Osteoblast (primary cell): ENCODE data around the gene IL13RA1. TPM values are rescaled to one million over a fixed set of nuclear protein-coding genes. Genes with fewer than 3 reads are reported as not detected.
A peak's percentile ranks its signal among the peaks of the same experiment; 100 is the strongest.

Experiments
- DNase-seq: peaks from one replicate; pipeline ENCODE4 v3.0.0; 2011; ENCODE audit warnings: low spot score, mixed read lengths; ENCODE audit not compliant: insufficient read length; ENCODE audit errors: missing footprints
- H2AFZ ChIP-seq: 2 replicates; pipeline ENCODE4 v1.6.0; 2011; ENCODE audit warnings: mild to moderate bottlenecking, low read length
- H3K27ac ChIP-seq: 2 replicates; pipeline ENCODE4 v1.5.1; 2011; ENCODE audit warnings: mild to moderate bottlenecking, low read depth, low read length, moderate library complexity
- H3K27me3 ChIP-seq: 2 replicates; pipeline ENCODE4 v1.6.0; 2012; ENCODE audit warnings: mild to moderate bottlenecking, control low read depth, inconsistent platforms, low read length, moderate library complexity; ENCODE audit not compliant: insufficient read depth
- H3K36me3 ChIP-seq: 2 replicates; pipeline ENCODE4 v1.5.1; 2011; ENCODE audit warnings: mild to moderate bottlenecking, low read length, control low read depth, moderate library complexity; ENCODE audit not compliant: insufficient read depth
- H3K4me1 ChIP-seq: 2 replicates; pipeline ENCODE4 v1.5.1; 2011; ENCODE audit warnings: mild to moderate bottlenecking, low read length, control low read depth, moderate library complexity; ENCODE audit not compliant: insufficient read depth
- H3K4me2 ChIP-seq: 2 replicates; pipeline ENCODE4 v1.6.0; 2011; ENCODE audit warnings: mild to moderate bottlenecking, low read length; ENCODE audit not compliant: insufficient read depth
- H3K4me3 ChIP-seq: fragments of 200-600 bp; sonication (generic); 3 replicates; pipeline ENCODE4 v1.5.1; 2012; ENCODE audit warnings: mild to moderate bottlenecking, low read length, inconsistent platforms; ENCODE audit not compliant: insufficient read depth
- H3K79me2 ChIP-seq: 2 replicates; pipeline ENCODE4 v1.6.0; 2012; ENCODE audit warnings: mild to moderate bottlenecking, low read length, control low read depth, inconsistent platforms; ENCODE audit not compliant: insufficient read depth
- H3K9me3 ChIP-seq: 2 replicates; pipeline ENCODE4 v1.5.1; 2011; ENCODE audit warnings: low read depth, low read length, control low read depth
- H4K20me1 ChIP-seq: 2 replicates; pipeline ENCODE4 v1.6.0; 2012; ENCODE audit warnings: mild to moderate bottlenecking, low read length, control low read depth; ENCODE audit not compliant: insufficient read depth
- total RNA-seq: library from RNA; depleted of rRNA; stranded (reverse); fragments of >200 nt; gene quantifications from 2 replicates; pipeline ENCODE4 v1.2.3, GENCODE V29; 2012
- TF ChIP-seq, protein P1 (sequence below): IDR thresholded peaks from 2 replicates; pipeline ENCODE4 v1.5.1; 2011; ENCODE audit warnings: mild to moderate bottlenecking, low read depth, low read length, moderate library complexity; ENCODE audit errors: extremely low read depth

The IL13RA1 gene
- 81.4 and 108 TPM in 2 replicates for total RNA-seq

DNA sequence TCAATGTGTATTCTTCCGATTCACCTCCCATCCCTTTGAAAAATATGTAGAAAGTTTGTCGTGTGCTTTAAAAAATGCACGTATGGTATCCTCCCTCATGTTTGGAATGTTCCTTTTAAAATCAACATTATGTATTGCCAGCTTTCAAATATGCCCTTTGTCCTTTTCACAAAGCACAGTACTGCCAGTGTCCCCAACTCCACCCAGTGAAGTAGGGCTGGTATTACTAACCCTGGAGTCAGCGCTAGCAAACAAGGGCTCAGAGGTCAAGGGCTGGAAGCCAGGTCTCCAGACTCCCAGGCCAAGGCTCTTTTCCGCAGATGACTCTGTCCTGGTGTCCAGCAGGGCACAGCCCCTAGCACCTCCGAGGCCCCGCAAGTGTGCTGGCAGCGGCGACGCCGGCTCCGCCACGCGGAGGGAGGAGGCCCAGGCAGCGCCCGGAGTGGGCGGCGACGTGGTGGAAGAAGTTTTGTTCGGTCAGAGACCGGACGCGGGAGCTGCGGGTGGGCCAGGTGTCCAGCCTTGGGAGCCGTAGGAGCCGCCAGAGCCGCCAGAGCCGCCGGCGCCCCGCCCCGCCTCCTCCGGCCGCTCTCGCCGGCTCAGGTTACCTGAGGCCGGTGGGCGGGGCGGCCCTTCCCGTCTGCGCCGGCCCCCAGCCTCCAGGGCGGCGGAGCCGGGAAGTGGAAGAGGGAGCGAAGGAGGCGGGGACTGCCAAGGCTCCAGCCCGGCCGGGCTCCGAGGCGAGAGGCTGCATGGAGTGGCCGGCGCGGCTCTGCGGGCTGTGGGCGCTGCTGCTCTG is at the start of gene IL13RA1:
Gene IL13RA1 (plus strand): TSS at position 720 of the 799 bp plus-strand sequence. CDS start 33 bp downstream, at position 753.
- H3K27ac ChIP-seq = peak within 1 kb of the TSS; percentile 60
- H3K4me2 ChIP-seq = peak within 1 kb of the TSS; percentile 79
- H3K36me3 ChIP-seq = no peaks in the 10 kb centered on the region
- H2AFZ ChIP-seq = peak within 1 kb of the TSS; percentile 78
- TF ChIP-seq, protein P1, sequence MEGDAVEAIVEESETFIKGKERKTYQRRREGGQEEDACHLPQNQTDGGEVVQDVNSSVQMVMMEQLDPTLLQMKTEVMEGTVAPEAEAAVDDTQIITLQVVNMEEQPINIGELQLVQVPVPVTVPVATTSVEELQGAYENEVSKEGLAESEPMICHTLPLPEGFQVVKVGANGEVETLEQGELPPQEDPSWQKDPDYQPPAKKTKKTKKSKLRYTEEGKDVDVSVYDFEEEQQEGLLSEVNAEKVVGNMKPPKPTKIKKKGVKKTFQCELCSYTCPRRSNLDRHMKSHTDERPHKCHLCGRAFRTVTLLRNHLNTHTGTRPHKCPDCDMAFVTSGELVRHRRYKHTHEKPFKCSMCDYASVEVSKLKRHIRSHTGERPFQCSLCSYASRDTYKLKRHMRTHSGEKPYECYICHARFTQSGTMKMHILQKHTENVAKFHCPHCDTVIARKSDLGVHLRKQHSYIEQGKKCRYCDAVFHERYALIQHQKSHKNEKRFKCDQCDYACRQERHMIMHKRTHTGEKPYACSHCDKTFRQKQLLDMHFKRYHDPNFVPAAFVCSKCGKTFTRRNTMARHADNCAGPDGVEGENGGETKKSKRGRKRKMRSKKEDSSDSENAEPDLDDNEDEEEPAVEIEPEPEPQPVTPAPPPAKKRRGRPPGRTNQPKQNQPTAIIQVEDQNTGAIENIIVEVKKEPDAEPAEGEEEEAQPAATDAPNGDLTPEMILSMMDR = no peak
- peak within 1 kb of the TSS; percentile 76 for H3K4me3 ChIP-seq
- H3K9me3 ChIP-seq = no peaks in the 10 kb centered on the region
- DNase-seq = peak; percentile 95
- peaks cover 16% of the 10 kb centered on the region for H3K79me2 ChIP-seq
- no peaks in the 10 kb centered on the region for H3K27me3 ChIP-seq
- no peaks in the 10 kb centered on the region for H4K20me1 ChIP-seq
- peaks cover 25% of the 10 kb centered on the region for H3K4me1 ChIP-seq

DNA sequence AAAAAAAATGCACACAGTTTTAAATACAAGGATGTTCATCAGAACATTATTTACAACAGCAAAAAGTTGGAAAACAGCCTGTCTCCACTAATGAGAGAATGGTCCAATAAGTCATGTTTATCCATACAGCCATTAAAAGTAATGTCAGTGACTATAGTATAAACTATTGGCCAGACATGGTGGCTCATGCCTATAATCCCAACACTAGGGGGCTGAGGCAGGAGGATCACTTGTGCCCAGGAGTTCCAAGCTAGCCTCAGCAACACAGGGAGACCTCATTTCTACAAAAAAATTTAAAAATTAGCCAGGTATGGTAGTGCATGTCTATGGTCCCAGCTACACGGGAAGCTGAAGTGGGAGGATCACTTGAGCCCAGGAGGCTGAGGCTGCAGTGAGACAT is 48.1 kb upstream of the IL13RA1 start:
- Histone ChIP-seq H3K36me3 (no peaks in the 10 kb centered on the region), H3K79me2 (no peaks in the 10 kb centered on the region), H2AFZ (no peak overlapping the region), H3K4me1 (no peaks in the 10 kb centered on the region), H3K4me3 (no peak overlapping the region), H4K20me1 (no peaks in the 10 kb centered on the region), H3K27me3 (no peaks in the 10 kb centered on the region), H3K4me2 (no peak overlapping the region), H3K27ac (no peak overlapping the region), H3K9me3 (no peaks in the 10 kb centered on the region)
- TF ChIP-seq, protein P1 = peak; percentile 7
- peak; percentile 6 for DNase-seq

DNA sequence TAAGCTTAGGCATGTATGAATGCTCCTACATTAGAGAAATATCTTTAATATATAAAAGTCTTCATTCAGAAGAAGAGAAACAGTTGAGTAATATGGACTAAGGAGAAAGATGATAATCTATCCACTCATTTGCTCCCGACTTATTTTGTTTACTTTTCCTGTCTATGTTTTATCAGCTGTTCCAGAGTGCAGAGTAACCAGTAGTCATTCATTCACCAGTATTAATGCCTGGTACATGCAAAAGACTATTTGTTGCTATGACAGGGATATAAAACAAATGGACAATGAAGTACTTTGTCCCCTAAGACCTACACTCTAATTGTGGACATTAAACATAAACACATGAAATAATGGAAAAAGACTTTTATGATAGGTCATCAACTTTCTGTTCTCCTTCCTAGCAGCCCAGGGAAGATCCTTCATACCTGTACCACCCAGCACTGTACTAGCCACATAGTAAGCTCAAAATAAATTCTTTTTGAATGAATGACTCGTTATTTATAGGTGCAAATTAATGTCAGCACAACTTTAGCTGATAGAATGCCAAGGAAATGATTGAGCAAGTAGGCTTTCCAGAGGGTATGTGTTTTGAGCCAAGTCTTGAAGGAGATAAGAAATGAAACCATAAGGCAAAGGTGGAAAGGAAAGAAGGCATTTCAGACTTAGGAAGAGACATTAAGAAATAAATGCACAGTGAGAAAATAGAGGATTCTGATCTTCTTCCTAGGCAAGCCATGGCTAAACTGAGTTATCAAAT is 45.0 kb upstream of the IL13RA1 start:
- DNase-seq = no peak
- Histone ChIP-seq H2AFZ (no peak overlapping the region), H3K79me2 (no peaks in the 10 kb centered on the region)

More for the DNA sequence above, 45.0 kb upstream of the IL13RA1 start:
- Histone ChIP-seq H3K9me3 (no peaks in the 10 kb centered on the region), H3K27me3 (no peaks in the 10 kb centered on the region), H3K4me2 (no peak overlapping the region), H4K20me1 (no peaks in the 10 kb centered on the region), H3K36me3 (no peaks in the 10 kb centered on the region), H3K4me1 (no peaks in the 10 kb centered on the region), H3K4me3 (no peak overlapping the region), H3K27ac (no peak overlapping the region)
- TF ChIP-seq, protein P1 = no peak
